K562 (cell line): ENCODE measurements around the gene TUBD1. TPM values are rescaled to one million over a fixed set of nuclear protein-coding genes. Genes with fewer than 3 reads are reported as not detected.
A peak's percentile ranks its signal among the peaks of the same experiment; 100 is the strongest.

Experiments
- C11orf30 ChIP-seq: fragments of 450-650 bp; IDR thresholded peaks from 2 replicates; pipeline ENCODE4 v1.6.1; 2016; ENCODE audit warnings: low read depth, mild to moderate bottlenecking
- CBX3 ChIP-seq, 2 experiments: IDR thresholded peaks; 1 replicate in 1 of 2; 2 replicates in 1 of 2; pipeline ENCODE4 v1.6.1; 2012; ENCODE audit warnings: inconsistent platforms in 2 of 2, low read length in 2 of 2, borderline replicate concordance in 1 of 2, control low read depth in 1 of 2
- DIDO1 ChIP-seq: fragments of 450-650 bp; IDR thresholded peaks from 2 replicates; pipeline ENCODE4 v1.6.1; 2016; ENCODE audit warnings: low read depth, missing biosample characterization, missing genetic modification characterization
- E2F3 ChIP-seq: fragments of 250-450 bp; sonication (Bioruptor Pico); IDR thresholded peaks from 2 replicates; pipeline ENCODE4 v1.4.0; 2020; ENCODE audit warnings: mild to moderate bottlenecking
- LCOR ChIP-seq: sonication (generic); formaldehyde crosslinking; IDR thresholded peaks from 2 replicates; pipeline ENCODE4 v1.8.0; 2022; ENCODE audit warnings: mild to moderate bottlenecking, missing genetic modification reagents
- MTA3 ChIP-seq: fragments of 450-650 bp; formaldehyde crosslinking; IDR thresholded peaks from 2 replicates; pipeline ENCODE4 v1.6.1; 2017; ENCODE audit warnings: mild to moderate bottlenecking, borderline replicate concordance
- PRMT5 ChIP-seq: sonication (generic); formaldehyde crosslinking; IDR thresholded peaks from 2 replicates; pipeline ENCODE4 v1.5.0; 2020; ENCODE audit warnings: missing genetic modification reagents
- RBM39 ChIP-seq: fragments of 200-400 bp; formaldehyde crosslinking; optimal IDR thresholded peaks from 2 replicates; pipeline ENCODE3; 2018; ENCODE audit warnings: low read depth, low read length
- SRSF7 ChIP-seq: fragments of 200-400 bp; formaldehyde crosslinking; optimal IDR thresholded peaks from 2 replicates; pipeline ENCODE3; 2017; ENCODE audit warnings: mild to moderate bottlenecking, low read depth, low read length
- TAF15 ChIP-seq: fragments of 200-400 bp; formaldehyde crosslinking; IDR thresholded peaks from 2 replicates; pipeline ENCODE4 v1.6.1; 2017; ENCODE audit warnings: mild to moderate bottlenecking, low read depth, low read length, moderate library complexity
- TGIF2 ChIP-seq: sonication (generic); formaldehyde crosslinking; IDR thresholded peaks from 2 replicates; pipeline ENCODE4 v1.8.1; 2022; ENCODE audit warnings: mild to moderate bottlenecking, missing genetic modification reagents, moderate library complexity
- ZNF586 ChIP-seq: fragments of 450-650 bp; formaldehyde crosslinking; conservative IDR thresholded peaks from 2 replicates; pipeline ENCODE4 v1.4.0; 2020; ENCODE audit warnings: mild to moderate bottlenecking, moderate library complexity
- ZNF668 ChIP-seq: fragments of 250-450 bp; sonication (Bioruptor Pico); IDR thresholded peaks from 2 replicates; pipeline ENCODE4 v1.8.0; 2022; ENCODE audit warnings: mild to moderate bottlenecking, inconsistent platforms
- polyA plus RNA-seq, 8 experiments: library from polyadenylated mRNA; depleted of rRNA in 4 of 8; stranded (reverse) in 5 of 8; unstranded in 3 of 8; fragments of >200 nt; fragmentation: Nextera tagmentation in 2 of 8; fragmentation: Illumina TruSeq in 1 of 8; extraction: Ambion mirVana in 2 of 8; extraction: Trizol in 1 of 8; gene quantifications; 2 replicates each; pipeline versions ENCODE4 v1.2.1 to v1.2.3, GENCODE V29; 2011 to 2014; ENCODE audit warnings: inconsistent platforms in 1 of 8, missing spikeins in 1 of 8
- total RNA-seq, 7 experiments: library from RNA; depleted of rRNA in 6 of 7; stranded (reverse); fragments of >200 nt in 6 of 7; fragmentation: Illumina TruSeq in 2 of 7; extraction: Trizol in 2 of 7; gene quantifications; 2 replicates each; pipeline versions ENCODE4 v1.2.1 to v1.2.3, GENCODE V29; 2011 to 2021; ENCODE audit warnings: low replicate concordance in 1 of 7
- TF ChIP-seq, protein P1 (sequence below): sonication (generic); formaldehyde crosslinking; IDR thresholded peaks from 2 replicates; pipeline ENCODE4 v1.5.0; 2020; ENCODE audit warnings: missing genetic modification reagents
- TF ChIP-seq, protein P2 (sequence below): sonication (generic); formaldehyde crosslinking; IDR thresholded peaks from 2 replicates; pipeline ENCODE4 v1.8.0; 2022; ENCODE audit warnings: mild to moderate bottlenecking, missing genetic modification reagents
- TF ChIP-seq, protein P3 (sequence below): fragments of 450-650 bp; IDR thresholded peaks from 2 replicates; pipeline ENCODE4 v1.6.1; 2016; ENCODE audit warnings: low read depth, mild to moderate bottlenecking, moderate library complexity
- TF ChIP-seq, protein P4 (sequence below), 3 experiments: fragments of 200-800 bp in 1 of 3; fragments of 250-450 bp in 1 of 3; fragments of 450-650 bp in 1 of 3; sonication (Bioruptor Pico) in 1 of 3; sonication (Bioruptor generic) in 1 of 3; formaldehyde crosslinking in 1 of 3; IDR thresholded peaks; 2 replicates each; pipeline versions ENCODE4 v1.6.1 to v1.8.0; 2016 to 2022; ENCODE audit warnings: mild to moderate bottlenecking in 2 of 3, missing genetic modification characterization in 2 of 3, missing compliant biosample characterization in 1 of 3, moderate library complexity in 1 of 3

TUBD1 gene
- total and polyA plus RNA-seq, 9 of the 15 experiments (the other 6 are each of a cell fraction or from before 2014, with no cell fraction given), result 10.8 to 35.3 (median 17.9) TPM

DNA sequence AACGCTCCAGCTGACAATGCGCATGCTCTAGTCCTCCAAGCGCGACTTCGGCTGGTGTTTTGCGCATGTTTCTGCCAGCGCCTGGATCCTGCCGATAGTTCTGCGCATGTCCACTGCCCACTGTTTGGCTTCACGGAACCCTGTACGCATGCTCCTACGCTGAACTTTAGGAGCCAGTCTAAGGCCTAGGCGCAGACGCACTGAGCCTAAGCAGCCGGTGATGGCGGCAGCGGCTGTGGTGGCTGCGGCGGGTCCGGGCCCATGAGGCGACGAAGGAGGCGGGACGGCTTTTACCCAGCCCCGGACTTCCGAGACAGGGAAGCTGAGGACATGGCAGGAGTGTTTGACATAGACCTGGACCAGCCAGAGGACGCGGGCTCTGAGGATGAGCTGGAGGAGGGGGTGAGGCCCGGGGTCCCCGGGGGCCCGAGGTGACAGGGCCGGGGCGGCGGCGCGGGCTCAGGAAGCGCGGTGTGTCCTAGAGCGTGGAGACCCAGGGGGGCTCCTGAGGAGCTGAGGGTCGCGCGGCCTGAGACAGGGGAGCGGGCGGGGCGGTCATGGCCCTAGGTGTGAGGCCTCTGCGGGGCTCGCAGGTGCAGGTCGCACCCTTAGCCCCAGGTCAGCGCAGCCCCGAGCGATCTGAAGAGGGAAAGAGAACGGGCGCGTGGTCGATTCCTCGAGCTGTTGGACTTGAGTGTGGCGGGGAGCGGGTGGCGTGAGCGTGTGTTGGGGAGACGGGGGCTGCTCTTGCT, at the start of gene TUBD1, which contains the start of gene RPS6KB1 (continued):
- TF ChIP-seq ZNF586, result no peak
- no peak for TF ChIP-seq TAF15
- TF ChIP-seq RBM39, result no peak
- TF ChIP-seq, protein P1, sequence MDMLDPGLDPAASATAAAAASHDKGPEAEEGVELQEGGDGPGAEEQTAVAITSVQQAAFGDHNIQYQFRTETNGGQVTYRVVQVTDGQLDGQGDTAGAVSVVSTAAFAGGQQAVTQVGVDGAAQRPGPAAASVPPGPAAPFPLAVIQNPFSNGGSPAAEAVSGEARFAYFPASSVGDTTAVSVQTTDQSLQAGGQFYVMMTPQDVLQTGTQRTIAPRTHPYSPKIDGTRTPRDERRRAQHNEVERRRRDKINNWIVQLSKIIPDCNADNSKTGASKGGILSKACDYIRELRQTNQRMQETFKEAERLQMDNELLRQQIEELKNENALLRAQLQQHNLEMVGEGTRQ (CRISPR knock-in tag), result no peak
- no peak for TF ChIP-seq SRSF7
- TF ChIP-seq E2F3 (CRISPR knock-in tag), result 0 out of 2 replicates have a peak, but pooled peaks have one; percentile 58
- TF ChIP-seq DIDO1 (tag), result no peak
- TF ChIP-seq, protein P2, sequence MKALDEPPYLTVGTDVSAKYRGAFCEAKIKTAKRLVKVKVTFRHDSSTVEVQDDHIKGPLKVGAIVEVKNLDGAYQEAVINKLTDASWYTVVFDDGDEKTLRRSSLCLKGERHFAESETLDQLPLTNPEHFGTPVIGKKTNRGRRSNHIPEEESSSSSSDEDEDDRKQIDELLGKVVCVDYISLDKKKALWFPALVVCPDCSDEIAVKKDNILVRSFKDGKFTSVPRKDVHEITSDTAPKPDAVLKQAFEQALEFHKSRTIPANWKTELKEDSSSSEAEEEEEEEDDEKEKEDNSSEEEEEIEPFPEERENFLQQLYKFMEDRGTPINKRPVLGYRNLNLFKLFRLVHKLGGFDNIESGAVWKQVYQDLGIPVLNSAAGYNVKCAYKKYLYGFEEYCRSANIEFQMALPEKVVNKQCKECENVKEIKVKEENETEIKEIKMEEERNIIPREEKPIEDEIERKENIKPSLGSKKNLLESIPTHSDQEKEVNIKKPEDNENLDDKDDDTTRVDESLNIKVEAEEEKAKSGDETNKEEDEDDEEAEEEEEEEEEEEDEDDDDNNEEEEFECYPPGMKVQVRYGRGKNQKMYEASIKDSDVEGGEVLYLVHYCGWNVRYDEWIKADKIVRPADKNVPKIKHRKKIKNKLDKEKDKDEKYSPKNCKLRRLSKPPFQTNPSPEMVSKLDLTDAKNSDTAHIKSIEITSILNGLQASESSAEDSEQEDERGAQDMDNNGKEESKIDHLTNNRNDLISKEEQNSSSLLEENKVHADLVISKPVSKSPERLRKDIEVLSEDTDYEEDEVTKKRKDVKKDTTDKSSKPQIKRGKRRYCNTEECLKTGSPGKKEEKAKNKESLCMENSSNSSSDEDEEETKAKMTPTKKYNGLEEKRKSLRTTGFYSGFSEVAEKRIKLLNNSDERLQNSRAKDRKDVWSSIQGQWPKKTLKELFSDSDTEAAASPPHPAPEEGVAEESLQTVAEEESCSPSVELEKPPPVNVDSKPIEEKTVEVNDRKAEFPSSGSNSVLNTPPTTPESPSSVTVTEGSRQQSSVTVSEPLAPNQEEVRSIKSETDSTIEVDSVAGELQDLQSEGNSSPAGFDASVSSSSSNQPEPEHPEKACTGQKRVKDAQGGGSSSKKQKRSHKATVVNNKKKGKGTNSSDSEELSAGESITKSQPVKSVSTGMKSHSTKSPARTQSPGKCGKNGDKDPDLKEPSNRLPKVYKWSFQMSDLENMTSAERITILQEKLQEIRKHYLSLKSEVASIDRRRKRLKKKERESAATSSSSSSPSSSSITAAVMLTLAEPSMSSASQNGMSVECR (CRISPR knock-in tag), result peak; percentile 90
- TF ChIP-seq C11orf30, result peak; percentile 69
- 0 out of 2 replicates have a peak, but pooled peaks have one; percentile 43 for TF ChIP-seq MTA3
- TF ChIP-seq, protein P3, sequence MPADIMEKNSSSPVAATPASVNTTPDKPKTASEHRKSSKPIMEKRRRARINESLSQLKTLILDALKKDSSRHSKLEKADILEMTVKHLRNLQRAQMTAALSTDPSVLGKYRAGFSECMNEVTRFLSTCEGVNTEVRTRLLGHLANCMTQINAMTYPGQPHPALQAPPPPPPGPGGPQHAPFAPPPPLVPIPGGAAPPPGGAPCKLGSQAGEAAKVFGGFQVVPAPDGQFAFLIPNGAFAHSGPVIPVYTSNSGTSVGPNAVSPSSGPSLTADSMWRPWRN, result no peak
- no peak for TF ChIP-seq PRMT5
- TF ChIP-seq ZNF668 (CRISPR knock-in tag), result no peak
- TF ChIP-seq, protein P4, sequence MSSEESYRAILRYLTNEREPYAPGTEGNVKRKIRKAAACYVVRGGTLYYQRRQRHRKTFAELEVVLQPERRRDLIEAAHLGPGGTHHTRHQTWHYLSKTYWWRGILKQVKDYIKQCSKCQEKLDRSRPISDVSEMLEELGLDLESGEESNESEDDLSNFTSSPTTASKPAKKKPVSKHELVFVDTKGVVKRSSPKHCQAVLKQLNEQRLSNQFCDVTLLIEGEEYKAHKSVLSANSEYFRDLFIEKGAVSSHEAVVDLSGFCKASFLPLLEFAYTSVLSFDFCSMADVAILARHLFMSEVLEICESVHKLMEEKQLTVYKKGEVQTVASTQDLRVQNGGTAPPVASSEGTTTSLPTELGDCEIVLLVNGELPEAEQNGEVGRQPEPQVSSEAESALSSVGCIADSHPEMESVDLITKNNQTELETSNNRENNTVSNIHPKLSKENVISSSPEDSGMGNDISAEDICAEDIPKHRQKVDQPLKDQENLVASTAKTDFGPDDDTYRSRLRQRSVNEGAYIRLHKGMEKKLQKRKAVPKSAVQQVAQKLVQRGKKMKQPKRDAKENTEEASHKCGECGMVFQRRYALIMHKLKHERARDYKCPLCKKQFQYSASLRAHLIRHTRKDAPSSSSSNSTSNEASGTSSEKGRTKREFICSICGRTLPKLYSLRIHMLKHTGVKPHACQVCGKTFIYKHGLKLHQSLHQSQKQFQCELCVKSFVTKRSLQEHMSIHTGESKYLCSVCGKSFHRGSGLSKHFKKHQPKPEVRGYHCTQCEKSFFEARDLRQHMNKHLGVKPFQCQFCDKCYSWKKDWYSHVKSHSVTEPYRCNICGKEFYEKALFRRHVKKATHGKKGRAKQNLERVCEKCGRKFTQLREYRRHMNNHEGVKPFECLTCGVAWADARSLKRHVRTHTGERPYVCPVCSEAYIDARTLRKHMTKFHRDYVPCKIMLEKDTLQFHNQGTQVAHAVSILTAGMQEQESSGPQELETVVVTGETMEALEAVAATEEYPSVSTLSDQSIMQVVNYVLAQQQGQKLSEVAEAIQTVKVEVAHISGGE (CRISPR knock-in tag; IDR thresholded peaks at IDR 0.05), result peak in 1 of 3 experiments; percentile 85; a peak in 2 of 6 replicates
- no peak; the same call in none of the 2 replicates for TF ChIP-seq LCOR
- TF ChIP-seq TGIF2 (CRISPR knock-in tag), result peak; percentile 94
- no peak; a peak in 1 of 3 replicates for TF ChIP-seq CBX3 (IDR thresholded peaks at IDR 0.05; ENCODE audit: borderline replicate concordance in 1 of 2, low read length in 2 of 2)
